ENCODE results near the gene SFPQ.
"Not testable (repeated sequence)": the region's sequence is repeated elsewhere in the genome, so short reads cannot be mapped to it uniquely, and the experiment has no call there.

SFPQ gene, protein sequence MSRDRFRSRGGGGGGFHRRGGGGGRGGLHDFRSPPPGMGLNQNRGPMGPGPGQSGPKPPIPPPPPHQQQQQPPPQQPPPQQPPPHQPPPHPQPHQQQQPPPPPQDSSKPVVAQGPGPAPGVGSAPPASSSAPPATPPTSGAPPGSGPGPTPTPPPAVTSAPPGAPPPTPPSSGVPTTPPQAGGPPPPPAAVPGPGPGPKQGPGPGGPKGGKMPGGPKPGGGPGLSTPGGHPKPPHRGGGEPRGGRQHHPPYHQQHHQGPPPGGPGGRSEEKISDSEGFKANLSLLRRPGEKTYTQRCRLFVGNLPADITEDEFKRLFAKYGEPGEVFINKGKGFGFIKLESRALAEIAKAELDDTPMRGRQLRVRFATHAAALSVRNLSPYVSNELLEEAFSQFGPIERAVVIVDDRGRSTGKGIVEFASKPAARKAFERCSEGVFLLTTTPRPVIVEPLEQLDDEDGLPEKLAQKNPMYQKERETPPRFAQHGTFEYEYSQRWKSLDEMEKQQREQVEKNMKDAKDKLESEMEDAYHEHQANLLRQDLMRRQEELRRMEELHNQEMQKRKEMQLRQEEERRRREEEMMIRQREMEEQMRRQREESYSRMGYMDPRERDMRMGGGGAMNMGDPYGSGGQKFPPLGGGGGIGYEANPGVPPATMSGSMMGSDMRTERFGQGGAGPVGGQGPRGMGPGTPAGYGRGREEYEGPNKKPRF

DNA sequence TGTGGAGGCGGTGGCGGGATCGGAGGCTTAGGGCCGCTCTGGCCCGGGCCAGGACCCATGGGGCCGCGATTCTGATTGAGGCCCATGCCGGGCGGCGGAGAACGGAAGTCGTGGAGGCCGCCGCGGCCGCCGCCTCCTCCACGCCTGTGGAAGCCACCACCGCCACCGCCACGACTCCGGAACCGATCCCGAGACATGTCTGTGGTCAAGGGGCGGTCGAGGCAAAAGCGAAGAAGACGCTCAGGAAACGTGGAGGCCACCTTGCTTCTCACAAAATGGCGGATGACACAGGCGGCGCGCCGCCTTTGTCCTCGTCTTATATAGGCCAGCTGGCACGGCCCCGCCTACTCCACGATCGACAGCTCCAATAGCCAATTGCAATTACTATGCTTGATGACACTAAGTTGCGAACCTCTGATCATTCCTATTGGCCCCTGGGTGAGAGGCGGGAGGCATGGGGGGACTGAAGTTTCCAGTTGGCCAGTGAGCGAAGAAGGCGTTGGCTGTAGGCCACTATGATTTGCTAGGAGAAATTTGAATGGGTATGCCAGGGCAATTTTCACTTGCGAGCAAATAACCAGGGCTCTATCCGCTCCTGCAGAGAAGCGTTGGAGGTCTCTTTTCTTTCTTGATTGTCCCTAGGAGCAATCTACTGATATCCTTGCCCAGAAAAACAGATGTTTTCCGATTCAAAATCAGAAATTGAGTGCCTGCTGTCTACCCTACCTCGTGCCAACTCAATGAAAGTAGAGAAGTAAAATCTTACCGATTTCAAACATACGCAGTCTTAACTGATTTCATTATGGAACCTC is at the start of gene SFPQ:
Gene SFPQ, minus strand, starts transcription at position 293 of the 812 bp plus-strand sequence. Its CDS starts 96 bp downstream, at position 197.
- TF ChIP-seq CTCF (IDR thresholded peaks at IDR 0.05; ENCODE audit: insufficient read depth, low read length, poor library complexity, severe bottlenecking) = no peak
- peak; percentile 94 for DNase-seq (ENCODE audit: extremely low read depth, insufficient read length)
- Histone ChIP-seq H3K4me3 (replicated peaks; ENCODE audit: low read depth, low read length) (peak within 1 kb of the TSS; percentile 97), H3K36me3 (ENCODE audit: control insufficient read depth, insufficient read depth, low read length) (peaks cover 24% of the 10 kb centered on the region), H3K27me3 (replicated peaks; ENCODE audit: control insufficient read depth, insufficient read depth, low read length) (no peaks in the 10 kb centered on the region)

DNA sequence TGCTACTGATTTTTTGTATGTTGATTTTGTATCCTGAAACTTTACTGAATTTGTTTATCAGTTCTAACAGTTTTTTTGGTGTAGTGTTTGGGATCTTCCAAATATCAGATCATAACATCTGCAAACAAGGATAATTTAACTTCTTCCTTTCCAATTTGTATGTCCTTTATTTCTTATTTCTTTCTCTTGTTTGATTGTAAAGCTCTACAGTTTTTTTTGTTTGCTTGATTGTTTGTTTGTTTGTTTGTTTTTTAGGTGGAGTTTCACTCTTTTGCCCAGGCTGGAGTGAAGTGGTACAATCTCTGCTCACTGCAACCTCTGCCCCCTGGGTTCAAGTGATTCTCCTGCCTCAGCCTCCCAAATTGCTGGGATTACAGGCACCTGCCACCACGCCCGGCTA is 43.8 kb upstream of the SFPQ start:
- H3K4me3 ChIP-seq (replicated peaks; ENCODE audit: low read depth, low read length); H3K27me3 ChIP-seq (replicated peaks; ENCODE audit: control insufficient read depth, insufficient read depth, low read length); DNase-seq (ENCODE audit: extremely low read depth, insufficient read length); H3K36me3 ChIP-seq (ENCODE audit: control insufficient read depth, insufficient read depth, low read length): not testable (repeated sequence)

- Histone ChIP-seq H3K36me3 (ENCODE audit: control insufficient read depth, insufficient read depth, low read length) (no peaks in the 10 kb centered on the region), H3K27me3 (replicated peaks; ENCODE audit: control insufficient read depth, insufficient read depth, low read length) (no peaks in the 10 kb centered on the region), H3K4me3 (replicated peaks; ENCODE audit: low read depth, low read length) (no peak overlapping the region)
- no peak for DNase-seq (ENCODE audit: extremely low read depth, insufficient read length)
- TF ChIP-seq CTCF (IDR thresholded peaks at IDR 0.05; ENCODE audit: insufficient read depth, low read length, poor library complexity, severe bottlenecking) = no peak
These were observed 38.3 kb upstream of the SFPQ start for GRCh38 chr1:35231287-35231686.

DNA sequence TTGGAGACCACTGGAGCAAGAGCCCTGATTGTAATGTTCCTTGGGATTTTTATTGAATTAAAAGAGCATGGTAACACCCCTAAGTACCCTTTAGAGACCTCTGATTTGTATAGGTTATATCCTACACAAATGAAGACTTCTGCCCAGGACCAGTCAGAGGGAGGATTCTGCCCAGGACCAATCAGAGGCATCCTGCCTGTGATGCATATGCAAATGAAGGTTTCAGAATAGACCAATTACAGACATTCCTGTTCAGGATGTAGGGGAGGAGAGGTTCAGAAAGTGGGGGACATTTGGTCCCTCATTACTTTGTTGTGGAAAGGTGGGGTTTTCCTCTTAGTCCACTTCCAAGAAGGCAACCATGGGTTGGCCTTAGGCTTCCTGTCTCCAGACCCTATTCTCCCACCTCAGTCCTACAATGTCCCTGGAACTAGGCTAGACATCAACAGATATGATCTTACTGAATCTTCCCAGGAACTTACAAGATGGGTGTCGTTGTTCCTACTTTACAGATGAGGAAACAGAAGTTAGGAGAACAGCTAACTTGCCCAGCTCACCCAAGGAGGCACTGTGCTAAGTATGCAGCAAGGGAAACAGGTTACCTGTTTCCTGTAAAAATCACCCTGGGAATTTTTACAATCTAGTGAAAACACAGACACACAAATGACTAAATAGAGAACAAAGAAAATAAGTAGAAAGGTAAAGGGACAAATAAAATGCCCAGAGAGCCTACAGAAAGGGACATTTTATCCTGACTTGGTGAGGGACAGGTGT is 36.8 kb upstream of the SFPQ start:
- DNase-seq (ENCODE audit: extremely low read depth, insufficient read length) = peak; percentile 4
- no peak for TF ChIP-seq CTCF (IDR thresholded peaks at IDR 0.05; ENCODE audit: insufficient read depth, low read length, poor library complexity, severe bottlenecking)
- no peak overlapping the region for H3K4me3 ChIP-seq (replicated peaks; ENCODE audit: low read depth, low read length)
- H3K27me3 ChIP-seq (replicated peaks; ENCODE audit: control insufficient read depth, insufficient read depth, low read length) = no peaks in the 10 kb centered on the region
- no peaks in the 10 kb centered on the region for H3K36me3 ChIP-seq (ENCODE audit: control insufficient read depth, insufficient read depth, low read length)

- no peak overlapping the region for H3K4me3 ChIP-seq (replicated peaks; ENCODE audit: low read depth, low read length)
- H3K27me3 ChIP-seq (replicated peaks; ENCODE audit: control insufficient read depth, insufficient read depth, low read length) = no peaks in the 10 kb centered on the region
- no peak for DNase-seq (ENCODE audit: extremely low read depth, insufficient read length)
- no peaks in the 10 kb centered on the region for H3K36me3 ChIP-seq (ENCODE audit: control insufficient read depth, insufficient read depth, low read length)
- no peak for TF ChIP-seq CTCF (IDR thresholded peaks at IDR 0.05; ENCODE audit: insufficient read depth, low read length, poor library complexity, severe bottlenecking)
These were observed 33.6 kb upstream of the SFPQ start for GRCh38 chr1:35226546-35226945.
